GM18508 (cell line): ENCODE data around the gene ZC3H11A.

Experiments
- ATAC-seq: cut with Tn5 transposase; IDR thresholded peaks from one replicate; pipeline ENCODE4 v1.9.1; 2021; ENCODE audit warnings: moderate number of reproducible peaks; ENCODE audit not compliant: insufficient read depth, unreplicated experiment

ZC3H11A gene

GRCh38 chr1:203835476-203835875 lies 40.1 kb downstream of the ZC3H11A start:
- ATAC-seq = no peak

- no peak for ATAC-seq
Observed at GRCh38 chr1:203839081-203839480, 43.7 kb downstream of the ZC3H11A start.

GRCh38 chr1:203840208-203840808 lies 44.9 kb downstream of the ZC3H11A start:
- ATAC-seq = no peak

- ATAC-seq = no peak
Observed at GRCh38 chr1:203842559-203842876, 47.1 kb downstream of the ZC3H11A start.

GRCh38 chr1:203843435-203843834 lies 48.0 kb downstream of the ZC3H11A start:
- no peak for ATAC-seq
